Measurements from ENCODE around the gene PON2. TPM values are rescaled to one million over a fixed set of nuclear protein-coding genes. Genes with fewer than 3 reads are reported as not detected.
"Not testable (repeated sequence)": the region's sequence is repeated elsewhere in the genome, so short reads cannot be mapped to it uniquely, and the experiment has no call there.

Gene PON2
- total RNA-seq, 1 experiment from 2014 or later, result not detected

GRCh38 chr7:95473276-95473985, 38.6 kb upstream of the PON2 start:
- H3K36me3 ChIP-seq (ENCODE audit: insufficient read depth, low read length), result no peaks in the 10 kb centered on the region
- no peaks in the 10 kb centered on the region for H3K9me2 ChIP-seq (replicated peaks; ENCODE audit: insufficient read depth, low read length)
- no peaks in the 10 kb centered on the region for H3K27me3 ChIP-seq (ENCODE audit: low read length)
- no peaks in the 10 kb centered on the region for H3K9me3 ChIP-seq (ENCODE audit: low read length)
- no peak overlapping the region for H3K4me3 ChIP-seq (ENCODE audit: low read length)
- H3K79me2 ChIP-seq (ENCODE audit: low read length), result no peaks in the 10 kb centered on the region
- H3K27ac ChIP-seq (ENCODE audit: low read length), result no peak overlapping the region
- no peak overlapping the region for H2AFZ ChIP-seq (ENCODE audit: low read length)
- no peak overlapping the region for H3K9ac ChIP-seq (ENCODE audit: low read length)
- H4K20me1 ChIP-seq (ENCODE audit: insufficient read depth, low read depth, low read length), result no peaks in the 10 kb centered on the region
- H3K4me1 ChIP-seq (ENCODE audit: low read length), result no peaks in the 10 kb centered on the region
- no peak for DNase-seq
- no peak overlapping the region for H3K4me2 ChIP-seq (ENCODE audit: low read depth, low read length, poor library complexity, severe bottlenecking)

- no peaks in the 10 kb centered on the region for H3K27me3 ChIP-seq (ENCODE audit: low read length)
- H3K4me1 ChIP-seq (ENCODE audit: low read length), result no peaks in the 10 kb centered on the region
- no peak overlapping the region for H2AFZ ChIP-seq (ENCODE audit: low read length)
- H3K4me2 ChIP-seq (ENCODE audit: low read depth, low read length, poor library complexity, severe bottlenecking), result no peak overlapping the region
- H3K9me3 ChIP-seq (ENCODE audit: low read length), result no peaks in the 10 kb centered on the region
- no peak for DNase-seq
- no peaks in the 10 kb centered on the region for H3K79me2 ChIP-seq (ENCODE audit: low read length)
- no peaks in the 10 kb centered on the region for H4K20me1 ChIP-seq (ENCODE audit: insufficient read depth, low read depth, low read length)
- no peak overlapping the region for H3K4me3 ChIP-seq (ENCODE audit: low read length)
- no peak overlapping the region for H3K9ac ChIP-seq (ENCODE audit: low read length)
- no peaks in the 10 kb centered on the region for H3K9me2 ChIP-seq (replicated peaks; ENCODE audit: insufficient read depth, low read length)
- no peaks in the 10 kb centered on the region for H3K36me3 ChIP-seq (ENCODE audit: insufficient read depth, low read length)
- H3K27ac ChIP-seq (ENCODE audit: low read length), result no peak overlapping the region
Measured at GRCh38 chr7:95472581-95473161, 37.8 kb upstream of the PON2 start.

- Histone ChIP-seq H3K4me3 (ENCODE audit: low read length) (no peak overlapping the region), H3K4me1 (ENCODE audit: low read length) (no peaks in the 10 kb centered on the region), H3K79me2 (ENCODE audit: low read length) (no peaks in the 10 kb centered on the region), H3K9me3 (ENCODE audit: low read length) (no peaks in the 10 kb centered on the region), H3K9me2 (replicated peaks; ENCODE audit: insufficient read depth, low read length) (no peaks in the 10 kb centered on the region), H3K36me3 (ENCODE audit: insufficient read depth, low read length) (no peaks in the 10 kb centered on the region), H3K4me2 (ENCODE audit: low read depth, low read length, poor library complexity, severe bottlenecking) (no peak overlapping the region), H3K9ac (ENCODE audit: low read length) (no peak overlapping the region), H4K20me1 (ENCODE audit: insufficient read depth, low read depth, low read length) (no peaks in the 10 kb centered on the region), H3K27me3 (ENCODE audit: low read length) (no peaks in the 10 kb centered on the region), H2AFZ (ENCODE audit: low read length) (no peak overlapping the region), H3K27ac (ENCODE audit: low read length) (no peak overlapping the region)
- DNase-seq, result no peak
Measured at GRCh38 chr7:95471071-95471470, 36.2 kb upstream of the PON2 start.

GRCh38 chr7:95470452-95470851, 35.6 kb upstream of the PON2 start:
- Histone ChIP-seq H3K79me2 (ENCODE audit: low read length) (no peaks in the 10 kb centered on the region), H3K9ac (ENCODE audit: low read length) (no peak overlapping the region), H3K4me3 (ENCODE audit: low read length) (no peak overlapping the region), H3K27ac (ENCODE audit: low read length) (no peak overlapping the region), H3K4me2 (ENCODE audit: low read depth, low read length, poor library complexity, severe bottlenecking) (no peak overlapping the region), H3K27me3 (ENCODE audit: low read length) (no peaks in the 10 kb centered on the region), H3K9me2 (replicated peaks; ENCODE audit: insufficient read depth, low read length) (no peaks in the 10 kb centered on the region), H4K20me1 (ENCODE audit: insufficient read depth, low read depth, low read length) (no peaks in the 10 kb centered on the region), H3K9me3 (ENCODE audit: low read length) (no peaks in the 10 kb centered on the region), H3K4me1 (ENCODE audit: low read length) (no peaks in the 10 kb centered on the region), H2AFZ (ENCODE audit: low read length) (no peak overlapping the region), H3K36me3 (ENCODE audit: insufficient read depth, low read length) (no peaks in the 10 kb centered on the region)
- no peak for DNase-seq

GRCh38 chr7:95469848-95470247, 35.0 kb upstream of the PON2 start:
- Histone ChIP-seq H3K27ac (ENCODE audit: low read length) (no peak overlapping the region), H2AFZ (ENCODE audit: low read length) (no peak overlapping the region), H3K4me3 (ENCODE audit: low read length) (no peak overlapping the region), H3K9me3 (ENCODE audit: low read length) (no peaks in the 10 kb centered on the region), H3K79me2 (ENCODE audit: low read length) (no peaks in the 10 kb centered on the region), H4K20me1 (ENCODE audit: insufficient read depth, low read depth, low read length) (no peaks in the 10 kb centered on the region), H3K36me3 (ENCODE audit: insufficient read depth, low read length) (no peaks in the 10 kb centered on the region), H3K9me2 (replicated peaks; ENCODE audit: insufficient read depth, low read length) (no peaks in the 10 kb centered on the region), H3K9ac (ENCODE audit: low read length) (no peak overlapping the region), H3K27me3 (ENCODE audit: low read length) (no peaks in the 10 kb centered on the region), H3K4me2 (ENCODE audit: low read depth, low read length, poor library complexity, severe bottlenecking) (no peak overlapping the region), H3K4me1 (ENCODE audit: low read length) (no peaks in the 10 kb centered on the region)
- DNase-seq, result no peak

GRCh38 chr7:95469187-95469586, 34.4 kb upstream of the PON2 start:
- Histone ChIP-seq H2AFZ (ENCODE audit: low read length) (no peak overlapping the region), H3K79me2 (ENCODE audit: low read length) (no peaks in the 10 kb centered on the region), H3K27me3 (ENCODE audit: low read length) (no peaks in the 10 kb centered on the region), H3K4me1 (ENCODE audit: low read length) (no peaks in the 10 kb centered on the region), H3K4me3 (ENCODE audit: low read length) (no peak overlapping the region), H3K36me3 (ENCODE audit: insufficient read depth, low read length) (no peaks in the 10 kb centered on the region), H4K20me1 (ENCODE audit: insufficient read depth, low read depth, low read length) (no peaks in the 10 kb centered on the region), H3K27ac (ENCODE audit: low read length) (no peak overlapping the region), H3K9me3 (ENCODE audit: low read length) (no peaks in the 10 kb centered on the region), H3K4me2 (ENCODE audit: low read depth, low read length, poor library complexity, severe bottlenecking) (no peak overlapping the region), H3K9me2 (replicated peaks; ENCODE audit: insufficient read depth, low read length) (no peaks in the 10 kb centered on the region), H3K9ac (ENCODE audit: low read length) (no peak overlapping the region)
- no peak for DNase-seq

- no peak for DNase-seq
- Histone ChIP-seq H3K4me2 (ENCODE audit: low read depth, low read length, poor library complexity, severe bottlenecking) (no peak overlapping the region), H3K27ac (ENCODE audit: low read length) (no peak overlapping the region), H3K4me3 (ENCODE audit: low read length) (no peak overlapping the region), H3K79me2 (ENCODE audit: low read length) (no peaks in the 10 kb centered on the region), H3K36me3 (ENCODE audit: insufficient read depth, low read length) (no peaks in the 10 kb centered on the region), H3K27me3 (ENCODE audit: low read length) (no peaks in the 10 kb centered on the region), H3K9me3 (ENCODE audit: low read length) (no peaks in the 10 kb centered on the region), H4K20me1 (ENCODE audit: insufficient read depth, low read depth, low read length) (no peaks in the 10 kb centered on the region), H3K9me2 (replicated peaks; ENCODE audit: insufficient read depth, low read length) (no peaks in the 10 kb centered on the region), H3K4me1 (ENCODE audit: low read length) (no peaks in the 10 kb centered on the region), H3K9ac (ENCODE audit: low read length) (no peak overlapping the region), H2AFZ (ENCODE audit: low read length) (no peak overlapping the region)
Measured at GRCh38 chr7:95467912-95468607, 33.2 kb upstream of the PON2 start.

GRCh38 chr7:95460653-95461052, 25.8 kb upstream of the PON2 start:
- not testable (repeated sequence) for H3K27ac ChIP-seq (ENCODE audit: low read length); H3K9me3 ChIP-seq (ENCODE audit: low read length); DNase-seq; H3K27me3 ChIP-seq (ENCODE audit: low read length); H3K36me3 ChIP-seq (ENCODE audit: insufficient read depth, low read length); H3K9ac ChIP-seq (ENCODE audit: low read length); H3K79me2 ChIP-seq (ENCODE audit: low read length); H2AFZ ChIP-seq (ENCODE audit: low read length); H3K4me3 ChIP-seq (ENCODE audit: low read length); H3K4me2 ChIP-seq (ENCODE audit: low read depth, low read length, poor library complexity, severe bottlenecking); H3K4me1 ChIP-seq (ENCODE audit: low read length); H4K20me1 ChIP-seq (ENCODE audit: insufficient read depth, low read depth, low read length); H3K9me2 ChIP-seq (replicated peaks; ENCODE audit: insufficient read depth, low read length)
